KMS-11 (cell line): Measurements from ENCODE around the gene CEACAM1.

Source experiments
- H2AFZ ChIP-seq: fragments of 200-600 bp; sonication (generic); 2 replicates; pipeline ENCODE4 v1.6.1; 2016; ENCODE audit warnings: antibody characterized with exemption, mixed run types, low read depth
- H3K27ac ChIP-seq: fragments of 200-600 bp; sonication (generic); 2 replicates; pipeline ENCODE4 v1.6.1; 2016; ENCODE audit warnings: mild to moderate bottlenecking, mixed run types
- H3K27me3 ChIP-seq: fragments of 200-600 bp; sonication (generic); 2 replicates; pipeline ENCODE4 v1.6.1; 2017; ENCODE audit warnings: mild to moderate bottlenecking, low read depth, mixed run types, moderate library complexity; ENCODE audit not compliant: insufficient read depth
- H3K36me3 ChIP-seq: fragments of 200-600 bp; sonication (generic); 2 replicates; pipeline ENCODE4 v1.6.1; 2017; ENCODE audit warnings: mild to moderate bottlenecking, mixed run types; ENCODE audit not compliant: insufficient read depth
- H3K4me1 ChIP-seq: fragments of 200-600 bp; sonication (generic); 2 replicates; pipeline ENCODE4 v1.6.1; 2016; ENCODE audit warnings: mild to moderate bottlenecking, low read depth, mixed run types; ENCODE audit not compliant: poor library complexity, severe bottlenecking
- H3K4me2 ChIP-seq: fragments of 200-600 bp; sonication (generic); 2 replicates; pipeline ENCODE4 v1.7.0; 2016; ENCODE audit warnings: mild to moderate bottlenecking, mixed run types
- H3K4me3 ChIP-seq: fragments of 200-600 bp; sonication (generic); IDR thresholded peaks from 2 replicates; pipeline ENCODE4 v1.6.1; 2017; ENCODE audit warnings: low read depth, low read length, mixed read lengths; ENCODE audit not compliant: insufficient read depth
- H3K79me2 ChIP-seq: fragments of 200-600 bp; sonication (generic); 2 replicates; pipeline ENCODE4 v1.6.1; 2016; ENCODE audit warnings: low read depth, mixed run types; ENCODE audit not compliant: insufficient read depth
- H3K9ac ChIP-seq: fragments of 200-600 bp; sonication (generic); 2 replicates; pipeline ENCODE4 v1.6.1; 2016; ENCODE audit warnings: mild to moderate bottlenecking, mixed run types
- H4K20me1 ChIP-seq: fragments of 200-600 bp; sonication (generic); 2 replicates; pipeline ENCODE4 v1.6.1; 2016; ENCODE audit warnings: mild to moderate bottlenecking, mixed run types; ENCODE audit not compliant: insufficient read depth
- TF ChIP-seq, protein P1 (sequence below): fragments of 200-600 bp; sonication (generic); conservative IDR thresholded peaks from 2 replicates; pipeline ENCODE4 v1.6.1; 2017; ENCODE audit warnings: low read depth, mild to moderate bottlenecking, antibody characterized with exemption, low read length, moderate library complexity, mixed read lengths

The CEACAM1 gene

GRCh38 chr19:42555801-42556200 is 27.5 kb upstream of the CEACAM1 start:
- Histone ChIP-seq H3K4me2 (no peak overlapping the region), H4K20me1 (no peaks in the 10 kb centered on the region), H3K27me3 (no peaks in the 10 kb centered on the region)

DNA sequence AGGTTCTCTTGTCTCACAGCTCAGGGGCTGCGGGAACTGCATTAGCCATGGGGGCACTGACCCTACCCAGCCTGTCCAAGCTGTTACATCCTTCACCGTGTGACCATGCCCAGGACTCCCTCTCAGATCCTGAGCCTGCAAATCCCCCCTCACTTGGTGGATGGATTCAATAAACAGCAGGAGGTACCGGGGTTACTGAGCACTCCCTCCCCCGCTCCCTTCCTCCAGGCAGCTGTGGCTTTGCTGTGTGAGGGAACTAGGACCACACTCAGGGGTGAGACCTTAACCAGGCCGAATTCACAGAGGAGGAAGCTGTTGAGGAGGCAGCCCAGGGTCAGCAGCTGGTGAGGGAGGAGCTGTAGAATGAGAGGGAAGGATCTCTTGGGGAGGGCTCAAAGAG is 27.0 kb upstream of the CEACAM1 start:
- Histone ChIP-seq H3K27me3 (no peaks in the 10 kb centered on the region), H3K4me1 (no peaks in the 10 kb centered on the region), H3K9ac (no peak overlapping the region), H3K27ac (no peak overlapping the region), H3K36me3 (no peaks in the 10 kb centered on the region), H2AFZ (no peak overlapping the region), H3K79me2 (no peaks in the 10 kb centered on the region), H3K4me3 (no peak overlapping the region), H4K20me1 (no peaks in the 10 kb centered on the region), H3K4me2 (no peak overlapping the region)
- TF ChIP-seq, protein P1, sequence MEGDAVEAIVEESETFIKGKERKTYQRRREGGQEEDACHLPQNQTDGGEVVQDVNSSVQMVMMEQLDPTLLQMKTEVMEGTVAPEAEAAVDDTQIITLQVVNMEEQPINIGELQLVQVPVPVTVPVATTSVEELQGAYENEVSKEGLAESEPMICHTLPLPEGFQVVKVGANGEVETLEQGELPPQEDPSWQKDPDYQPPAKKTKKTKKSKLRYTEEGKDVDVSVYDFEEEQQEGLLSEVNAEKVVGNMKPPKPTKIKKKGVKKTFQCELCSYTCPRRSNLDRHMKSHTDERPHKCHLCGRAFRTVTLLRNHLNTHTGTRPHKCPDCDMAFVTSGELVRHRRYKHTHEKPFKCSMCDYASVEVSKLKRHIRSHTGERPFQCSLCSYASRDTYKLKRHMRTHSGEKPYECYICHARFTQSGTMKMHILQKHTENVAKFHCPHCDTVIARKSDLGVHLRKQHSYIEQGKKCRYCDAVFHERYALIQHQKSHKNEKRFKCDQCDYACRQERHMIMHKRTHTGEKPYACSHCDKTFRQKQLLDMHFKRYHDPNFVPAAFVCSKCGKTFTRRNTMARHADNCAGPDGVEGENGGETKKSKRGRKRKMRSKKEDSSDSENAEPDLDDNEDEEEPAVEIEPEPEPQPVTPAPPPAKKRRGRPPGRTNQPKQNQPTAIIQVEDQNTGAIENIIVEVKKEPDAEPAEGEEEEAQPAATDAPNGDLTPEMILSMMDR: no peak

More at GRCh38 chr19:42555801-42556200, 27.5 kb upstream of the CEACAM1 start:
- TF ChIP-seq, protein P1: no peak
- Histone ChIP-seq H2AFZ (no peak overlapping the region), H3K4me1 (no peaks in the 10 kb centered on the region), H3K79me2 (no peaks in the 10 kb centered on the region), H3K9ac (no peak overlapping the region), H3K36me3 (no peaks in the 10 kb centered on the region), H3K27ac (no peak overlapping the region), H3K4me3 (no peak overlapping the region)

DNA sequence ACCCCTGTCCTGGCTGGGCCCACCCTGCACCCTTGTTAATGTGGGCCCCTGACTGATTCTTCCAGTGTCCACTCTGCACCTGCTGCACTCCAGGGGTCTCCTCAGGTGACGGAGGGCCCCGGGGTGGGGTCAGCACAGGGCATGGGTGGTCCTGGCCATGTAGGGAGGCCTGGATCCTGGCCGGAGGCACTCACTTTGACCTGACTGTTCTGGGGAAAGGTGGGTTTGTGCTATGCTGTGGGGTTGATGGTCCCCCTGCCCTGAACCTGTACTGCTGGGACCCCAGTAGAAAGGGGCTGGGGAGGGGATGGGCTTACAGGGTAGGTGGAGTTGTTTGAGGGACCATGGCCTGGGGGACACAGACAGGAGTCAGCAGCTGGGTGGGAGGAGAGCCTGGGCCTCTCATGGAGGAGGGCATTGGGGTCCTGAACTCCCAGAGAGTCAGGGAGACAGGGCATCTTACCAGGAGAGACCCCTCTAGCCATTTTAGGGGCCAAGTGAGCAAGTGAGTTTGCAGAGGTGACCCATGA is 25.8 kb upstream of the CEACAM1 start:
- H3K4me3 ChIP-seq: no peak overlapping the region
- no peaks in the 10 kb centered on the region for H3K4me1 ChIP-seq
- H3K27ac ChIP-seq: no peak overlapping the region
- no peaks in the 10 kb centered on the region for H3K79me2 ChIP-seq
- no peak overlapping the region for H2AFZ ChIP-seq
- no peak overlapping the region for H3K4me2 ChIP-seq
- H3K9ac ChIP-seq: no peak overlapping the region
- H3K36me3 ChIP-seq: no peaks in the 10 kb centered on the region
- H4K20me1 ChIP-seq: no peaks in the 10 kb centered on the region
- H3K27me3 ChIP-seq: no peaks in the 10 kb centered on the region
- TF ChIP-seq, protein P1: no peak

DNA sequence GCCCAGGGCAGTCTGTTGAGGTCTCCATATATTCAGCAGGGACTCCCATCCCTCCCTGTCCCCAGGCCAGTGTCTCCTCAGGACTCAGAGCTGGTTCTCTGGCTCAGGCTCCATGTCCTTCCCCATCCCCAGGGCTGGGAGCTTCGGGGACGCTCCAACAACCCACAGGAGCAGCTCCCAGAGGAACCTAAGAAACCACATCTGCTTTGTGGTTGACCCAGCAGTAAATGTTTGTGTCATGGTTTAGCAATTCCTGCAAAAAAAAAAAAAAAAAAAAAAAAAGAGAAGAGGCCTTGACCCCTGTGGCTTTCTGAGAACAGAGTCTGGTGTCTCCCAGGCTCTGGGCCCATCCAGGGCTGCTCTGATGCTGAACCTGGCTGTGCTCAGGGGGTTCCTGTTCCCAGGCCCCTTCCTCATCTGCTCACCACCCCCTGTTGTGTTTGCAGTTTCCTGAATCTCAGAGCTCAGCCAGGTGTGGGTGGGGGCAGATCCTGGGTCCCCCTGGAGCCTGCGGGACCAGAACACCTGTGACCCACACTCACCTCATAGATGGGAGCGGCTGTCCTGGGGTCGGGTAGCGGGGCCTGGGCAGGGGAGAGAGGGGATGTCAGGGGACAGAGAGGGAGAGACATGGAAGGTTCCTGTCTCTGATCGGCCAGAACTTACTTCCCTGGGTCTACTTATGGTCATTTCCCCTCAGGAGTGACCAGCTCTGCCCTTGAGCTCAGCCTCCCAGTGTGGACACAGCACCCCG is 25.2 kb upstream of the CEACAM1 start:
- no peaks in the 10 kb centered on the region for H4K20me1 ChIP-seq
- no peak overlapping the region for H3K9ac ChIP-seq
- H2AFZ ChIP-seq: no peak overlapping the region
- no peak overlapping the region for H3K27ac ChIP-seq
- TF ChIP-seq, protein P1: no peak
- no peaks in the 10 kb centered on the region for H3K36me3 ChIP-seq
- H3K4me3 ChIP-seq: no peak overlapping the region
- H3K79me2 ChIP-seq: no peaks in the 10 kb centered on the region
- H3K4me2 ChIP-seq: no peak overlapping the region
- no peaks in the 10 kb centered on the region for H3K27me3 ChIP-seq
- no peaks in the 10 kb centered on the region for H3K4me1 ChIP-seq
